Neural progenitor cell (in vitro differentiated cells): ENCODE results near the gene NOBOX.

Experiments
- CTCF ChIP-seq: fragments of 200-600 bp; sonication (generic); IDR thresholded peaks from 2 replicates; pipeline ENCODE4 v1.5.1; 2017; ENCODE audit warnings: antibody characterized with exemption, mild to moderate bottlenecking
- EZH2 ChIP-seq: fragments of 200-600 bp; sonication (generic); IDR thresholded peaks from 2 replicates; pipeline ENCODE4 v1.6.1; 2017; ENCODE audit warnings: antibody characterized with exemption, mild to moderate bottlenecking, moderate library complexity
- EZH2phosphoT487 ChIP-seq: fragments of 200-600 bp; sonication (generic); IDR thresholded peaks from 2 replicates; pipeline ENCODE4 v1.6.1; 2017; ENCODE audit warnings: antibody characterized with exemption

GRCh38 chr7:144403649-144404061, at the start of gene NOBOX:
- TF ChIP-seq EZH2 (no peak), CTCF (no peak), EZH2phosphoT487 (no peak)
